Coronary artery (tissue), 2 donors: Measurements from ENCODE around the gene TMPRSS13.
"Not testable (repeated sequence)": the region's sequence is repeated elsewhere in the genome, so short reads cannot be mapped to it uniquely, and the experiment has no call there.

Experiments
- DNase-seq: peaks from one replicate; pipeline ENCODE4 v3.0.0-alpha.2; 2017; ENCODE audit warnings: low spot score
- H3K27ac ChIP-seq, 2 donors: fragments of 200-600 bp; sonication (generic); one replicate each; pipeline ENCODE4 v1.5.1; 2016 to 2019
- H3K4me3 ChIP-seq: fragments of 200-600 bp; sonication (generic); 2 replicates; pipeline ENCODE4 v1.5.1; 2016; ENCODE audit warnings: mild to moderate bottlenecking, moderate library complexity
- TF ChIP-seq, protein P1 (sequence below): fragments of 200-600 bp; sonication (generic); IDR thresholded peaks from one replicate; pipeline ENCODE4 v1.5.1; 2019; ENCODE audit warnings: antibody characterized with exemption

Gene TMPRSS13

GRCh38 chr11:117866526-117866925 is 62.7 kb downstream of the TMPRSS13 start:
- TF ChIP-seq, protein P1, sequence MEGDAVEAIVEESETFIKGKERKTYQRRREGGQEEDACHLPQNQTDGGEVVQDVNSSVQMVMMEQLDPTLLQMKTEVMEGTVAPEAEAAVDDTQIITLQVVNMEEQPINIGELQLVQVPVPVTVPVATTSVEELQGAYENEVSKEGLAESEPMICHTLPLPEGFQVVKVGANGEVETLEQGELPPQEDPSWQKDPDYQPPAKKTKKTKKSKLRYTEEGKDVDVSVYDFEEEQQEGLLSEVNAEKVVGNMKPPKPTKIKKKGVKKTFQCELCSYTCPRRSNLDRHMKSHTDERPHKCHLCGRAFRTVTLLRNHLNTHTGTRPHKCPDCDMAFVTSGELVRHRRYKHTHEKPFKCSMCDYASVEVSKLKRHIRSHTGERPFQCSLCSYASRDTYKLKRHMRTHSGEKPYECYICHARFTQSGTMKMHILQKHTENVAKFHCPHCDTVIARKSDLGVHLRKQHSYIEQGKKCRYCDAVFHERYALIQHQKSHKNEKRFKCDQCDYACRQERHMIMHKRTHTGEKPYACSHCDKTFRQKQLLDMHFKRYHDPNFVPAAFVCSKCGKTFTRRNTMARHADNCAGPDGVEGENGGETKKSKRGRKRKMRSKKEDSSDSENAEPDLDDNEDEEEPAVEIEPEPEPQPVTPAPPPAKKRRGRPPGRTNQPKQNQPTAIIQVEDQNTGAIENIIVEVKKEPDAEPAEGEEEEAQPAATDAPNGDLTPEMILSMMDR = no peak
- Histone ChIP-seq H3K4me3 (no peak overlapping the region), H3K27ac (no peak overlapping the region)
- DNase-seq = peak; percentile 64

GRCh38 chr11:117865546-117865945 is 63.7 kb downstream of the TMPRSS13 start:
- peak; percentile 29 for DNase-seq
- H3K4me3 ChIP-seq, H3K27ac ChIP-seq: not testable (repeated sequence)

DNA sequence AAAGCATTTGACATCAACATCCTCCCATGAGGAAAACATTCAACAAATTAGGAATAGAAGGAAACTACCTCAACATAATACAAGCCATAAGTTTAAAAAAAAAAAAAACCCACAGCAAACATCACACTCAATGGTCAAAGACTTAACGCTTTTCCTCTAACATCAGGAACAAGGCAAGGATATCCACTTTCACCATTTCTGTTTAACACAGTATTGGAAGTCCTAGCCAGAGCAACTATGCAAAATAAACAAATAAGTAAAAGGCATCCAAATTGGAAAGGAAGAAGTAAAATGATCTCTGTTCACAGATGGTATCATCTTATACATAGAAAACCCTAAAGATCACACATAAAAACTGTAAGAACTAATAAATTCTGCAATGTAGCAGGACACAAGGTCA is 65.8 kb downstream of the TMPRSS13 start:
- Histone ChIP-seq H3K4me3 (no peak overlapping the region), H3K27ac (no peak overlapping the region)
- TF ChIP-seq, protein P1 = no peak
- DNase-seq = no peak

- Histone ChIP-seq H3K27ac (peak overlapping the region in 1 of 2 donors; percentile 65), H3K4me3 (no peak overlapping the region)
- DNase-seq = no peak
- TF ChIP-seq, protein P1 = no peak
Observed at GRCh38 chr11:117862753-117863152, 66.4 kb downstream of the TMPRSS13 start.

DNA sequence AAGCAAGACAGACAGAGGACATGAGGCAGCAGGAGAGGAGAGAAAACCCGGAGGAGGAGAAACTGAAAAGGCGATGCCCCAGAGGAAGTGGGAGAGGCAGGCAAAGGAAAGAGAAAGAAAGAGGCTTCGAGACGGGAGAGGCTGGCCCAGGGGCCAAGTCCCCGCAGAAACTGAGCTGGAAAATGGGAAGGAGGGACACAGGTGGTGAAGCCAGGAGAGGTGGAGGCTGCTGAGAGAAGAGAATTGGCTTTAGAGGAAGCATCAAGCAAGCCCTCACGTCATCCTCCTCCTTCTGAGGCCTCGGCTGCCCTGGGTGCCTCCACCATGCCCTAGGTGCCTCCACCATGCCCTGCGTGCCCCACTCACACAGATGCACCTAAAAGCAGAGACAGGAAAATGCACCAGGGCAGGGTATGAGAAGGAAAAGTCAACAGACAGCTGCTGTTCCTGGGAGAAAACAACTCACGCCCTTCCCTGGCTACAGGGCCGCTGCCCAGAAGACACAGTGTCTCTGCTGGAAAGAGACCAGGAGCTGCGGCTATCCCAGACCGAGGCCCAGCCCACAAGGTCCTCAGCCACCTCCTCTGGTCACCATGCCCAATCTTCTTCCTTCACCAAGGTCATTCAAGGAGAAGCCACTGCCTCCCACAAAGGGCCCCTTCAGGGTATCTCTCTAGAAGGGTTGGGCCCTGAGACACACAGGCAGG is 67.0 kb downstream of the TMPRSS13 start:
- Histone ChIP-seq H3K27ac (peak overlapping the region in 1 of 2 donors; percentile 65), H3K4me3 (peak overlapping the region; percentile 30)

DNA sequence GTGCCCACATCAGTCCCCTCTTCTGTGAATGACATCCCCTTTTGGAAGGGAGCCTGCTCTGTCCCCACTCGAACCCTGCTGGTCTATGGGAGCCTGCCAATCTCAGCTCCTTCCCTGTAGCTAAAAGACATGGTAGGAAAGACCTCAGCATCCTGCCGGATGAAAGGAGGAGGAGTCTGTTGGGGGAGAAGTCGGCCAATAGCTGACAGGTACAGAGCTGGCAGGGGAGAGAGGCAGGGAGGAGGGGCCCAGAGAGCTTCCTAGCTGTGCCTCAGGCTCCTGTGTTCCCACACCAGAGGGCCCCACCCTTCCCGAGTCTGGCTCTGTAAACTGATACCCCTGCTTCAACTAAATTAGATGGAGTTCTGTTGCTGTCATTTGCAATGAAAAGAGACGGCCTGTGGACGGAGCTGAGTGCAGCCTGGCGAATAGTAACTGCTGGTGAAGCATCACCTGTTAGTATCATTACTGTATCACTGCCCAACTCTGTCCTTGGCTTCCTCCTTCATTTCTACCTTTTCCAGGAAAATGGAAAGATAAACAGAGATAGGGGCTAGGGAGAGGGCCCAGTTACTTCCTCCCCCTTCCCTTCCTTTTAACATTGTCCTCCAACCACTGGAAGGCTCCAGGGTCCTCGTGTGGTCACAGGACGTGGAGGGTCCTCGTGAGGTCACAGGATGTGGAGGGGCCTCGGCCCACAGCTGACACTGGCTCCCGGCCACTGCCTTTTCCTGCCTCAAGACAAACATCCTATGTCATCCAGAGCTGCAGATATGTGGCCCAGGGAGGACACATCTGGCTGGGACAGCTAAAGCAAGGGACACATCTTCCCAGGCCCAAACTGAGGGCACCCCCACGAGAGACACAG is 67.8 kb downstream of the TMPRSS13 start:
- DNase-seq = peak; percentile 57
- Histone ChIP-seq H3K4me3 (no peak overlapping the region), H3K27ac (peak overlapping the region in 1 of 2 donors; percentile 65)
- TF ChIP-seq, protein P1 = no peak

More for the DNA sequence above, 67.0 kb downstream of the TMPRSS13 start:
- TF ChIP-seq, protein P1 = no peak
- DNase-seq = peak; percentile 59

DNA sequence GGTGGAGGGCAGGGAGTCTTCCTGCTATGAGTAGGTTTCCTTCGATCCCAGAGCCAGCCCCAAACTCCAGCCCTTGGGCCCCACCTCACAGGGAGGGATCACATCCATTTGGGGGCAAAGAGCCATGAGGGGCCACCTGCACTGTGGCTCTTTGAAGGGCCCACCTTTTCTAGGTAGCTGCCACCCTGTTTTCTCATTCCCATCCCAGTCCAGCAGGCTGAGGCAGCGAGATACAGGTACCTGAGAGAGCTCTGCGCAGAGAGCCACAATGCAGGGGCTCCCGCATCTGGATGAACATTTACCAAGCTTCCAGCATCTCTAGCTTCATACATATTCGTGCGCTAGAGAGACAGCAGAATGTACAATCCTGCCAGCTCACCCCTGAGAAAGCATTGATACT is 69.1 kb downstream of the TMPRSS13 start:
- H3K4me3 ChIP-seq = no peak overlapping the region
- no peak overlapping the region for H3K27ac ChIP-seq
- TF ChIP-seq, protein P1 = no peak
- peak; percentile 22 for DNase-seq
